Right lobe of liver (tissue), 4 donors: Measurements from ENCODE around the gene CEP20.

Source experiments
- POLR2A ChIP-seq: fragments of 450-650 bp; IDR thresholded peaks from one replicate; pipeline ENCODE4 v1.6.1; 2017; ENCODE audit warnings: antibody characterized with exemption, mild to moderate bottlenecking
- TF ChIP-seq, protein P1 (sequence below), 4 donors: fragments of 200-600 bp in 3 of 4; fragments of 450-650 bp in 1 of 4; IDR thresholded peaks; one replicate each; pipeline versions ENCODE4 v1.5.1 to v1.8.0; 2016 to 2022; ENCODE audit warnings: antibody characterized with exemption in 4 of 4, mild to moderate bottlenecking in 2 of 4
- donor health status: DM: no; HTN: no; CAD: no.
- donor health status: DM: no; HTN: no; CAD: no.
- donor health status: DM: no; HTN: yes; CAD: no.

GRCh38 chr16:15900901-15901500 lies 12.6 kb upstream of the CEP20 start:
- TF ChIP-seq, protein P1, sequence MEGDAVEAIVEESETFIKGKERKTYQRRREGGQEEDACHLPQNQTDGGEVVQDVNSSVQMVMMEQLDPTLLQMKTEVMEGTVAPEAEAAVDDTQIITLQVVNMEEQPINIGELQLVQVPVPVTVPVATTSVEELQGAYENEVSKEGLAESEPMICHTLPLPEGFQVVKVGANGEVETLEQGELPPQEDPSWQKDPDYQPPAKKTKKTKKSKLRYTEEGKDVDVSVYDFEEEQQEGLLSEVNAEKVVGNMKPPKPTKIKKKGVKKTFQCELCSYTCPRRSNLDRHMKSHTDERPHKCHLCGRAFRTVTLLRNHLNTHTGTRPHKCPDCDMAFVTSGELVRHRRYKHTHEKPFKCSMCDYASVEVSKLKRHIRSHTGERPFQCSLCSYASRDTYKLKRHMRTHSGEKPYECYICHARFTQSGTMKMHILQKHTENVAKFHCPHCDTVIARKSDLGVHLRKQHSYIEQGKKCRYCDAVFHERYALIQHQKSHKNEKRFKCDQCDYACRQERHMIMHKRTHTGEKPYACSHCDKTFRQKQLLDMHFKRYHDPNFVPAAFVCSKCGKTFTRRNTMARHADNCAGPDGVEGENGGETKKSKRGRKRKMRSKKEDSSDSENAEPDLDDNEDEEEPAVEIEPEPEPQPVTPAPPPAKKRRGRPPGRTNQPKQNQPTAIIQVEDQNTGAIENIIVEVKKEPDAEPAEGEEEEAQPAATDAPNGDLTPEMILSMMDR (IDR thresholded peaks at IDR 0.05): no peak
- no peak for TF ChIP-seq POLR2A
